H1 (cell line): ENCODE results near the gene KANSL1. TPM values are rescaled to one million over a fixed set of nuclear protein-coding genes. Genes with fewer than 3 reads are reported as not detected.

Experiments used
- CTCF ChIA-PET: fragments of 300-600 bp; sonication (Branson Sonifier 250); formaldehyde crosslinking; loops from one replicate; lab custom pipeline; 2021; ENCODE audit not compliant: partially characterized antibody; lab: Charles Lee
- POLR2A ChIA-PET: fragments of 300-600 bp; sonication (Branson Sonifier 250); formaldehyde crosslinking; loops from one replicate; lab custom pipeline; 2021; ENCODE audit warnings: inconsistent platforms; ENCODE audit not compliant: partially characterized antibody; lab: Charles Lee
- DNase-seq, 2 experiments: peaks; one replicate each; pipeline versions ENCODE4 v3.0.0 to v3.0.0-alpha.2; 2010 to 2022; ENCODE audit warnings: low spot score in 2 of 2, low read depth in 1 of 2, mixed read lengths in 1 of 2
- FAIRE-seq: peaks from 2 replicates; lab custom pipeline; 2011; peaks lifted over from hg19 to GRCh38; lab: Jason Lieb, UNC
- H2AFZ ChIP-seq: 2 replicates; pipeline ENCODE4 v1.8.1; 2012; ENCODE audit warnings: low read length, inconsistent platforms
- H2AK5ac ChIP-seq: 2 replicates; pipeline ENCODE4 v1.6.1; 2013; ENCODE audit warnings: low read depth, low read length
- H2BK120ac ChIP-seq: replicated peaks from 2 replicates; pipeline ENCODE3; 2013; ENCODE audit warnings: low read depth, low read length, inconsistent platforms
- H2BK12ac ChIP-seq: 2 replicates; pipeline ENCODE4 v1.6.1; 2013; ENCODE audit warnings: low read depth, low read length
- H2BK15ac ChIP-seq: 2 replicates; pipeline ENCODE4 v1.6.1; 2013; ENCODE audit warnings: low read length
- H2BK20ac ChIP-seq: 2 replicates; pipeline ENCODE4 v1.6.1; 2013; ENCODE audit warnings: low read length
- H2BK5ac ChIP-seq: 2 replicates; pipeline ENCODE4 v1.6.1; 2013; ENCODE audit warnings: low read depth, low read length
- H3K14ac ChIP-seq: 2 replicates; pipeline ENCODE4 v1.6.1; 2013; ENCODE audit warnings: inconsistent platforms; ENCODE audit not compliant: insufficient read length
- H3K18ac ChIP-seq: 2 replicates; pipeline ENCODE4 v1.6.1; 2013; ENCODE audit warnings: low read length; ENCODE audit errors: extremely low read depth
- H3K23ac ChIP-seq: 2 replicates; pipeline ENCODE4 v1.6.1; 2013; ENCODE audit warnings: inconsistent platforms; ENCODE audit not compliant: insufficient read length
- H3K23me2 ChIP-seq: 2 replicates; pipeline ENCODE4 v1.6.1; 2013; ENCODE audit warnings: low read depth, low read length
- H3K27ac ChIP-seq: 2 replicates; pipeline ENCODE4 v1.6.1; 2011; ENCODE audit warnings: low read depth, low read length, inconsistent platforms
- H3K27me3 ChIP-seq, 4 experiments: replicated peaks in 1 of 4; 1 replicate in 1 of 4; 2 replicates in 3 of 4; pipeline versions ENCODE4 v1.6.1 to v1.8.1; 2011 to 2013; ENCODE audit warnings: low read length in 3 of 4, mild to moderate bottlenecking in 3 of 4, inconsistent platforms in 2 of 4, mixed read lengths in 2 of 4, moderate library complexity in 1 of 4; ENCODE audit not compliant: control insufficient read depth in 3 of 4, insufficient read depth in 3 of 4; ENCODE audit errors: extremely low read depth in 1 of 4
- H3K36me3 ChIP-seq, 4 experiments: 2 replicates each; pipeline versions ENCODE4 v1.6.1 to v1.8.1; 2011 to 2013; ENCODE audit warnings: mild to moderate bottlenecking in 4 of 4, low read length in 3 of 4, moderate library complexity in 2 of 4, control low read depth in 1 of 4, inconsistent platforms in 1 of 4; ENCODE audit not compliant: insufficient read depth in 4 of 4, control insufficient read depth in 2 of 4
- H3K4ac ChIP-seq: replicated peaks from 2 replicates; pipeline ENCODE3; 2013; ENCODE audit warnings: low read length, low read depth, mixed read lengths, inconsistent platforms; ENCODE audit not compliant: insufficient read length
- H3K4me1 ChIP-seq, 4 experiments: replicated peaks in 1 of 4; 1 replicate in 1 of 4; 2 replicates in 3 of 4; pipeline versions ENCODE4 v1.6.1 to v1.8.1; 2011 to 2013; ENCODE audit warnings: low read length in 3 of 4, inconsistent platforms in 2 of 4, mixed read lengths in 1 of 4; ENCODE audit not compliant: insufficient read depth in 4 of 4, control insufficient read depth in 3 of 4
- H3K4me2 ChIP-seq, 2 experiments: 2 replicates each; pipeline versions ENCODE4 v1.6.1 to v1.8.1; 2011 to 2013; ENCODE audit warnings: low read depth in 2 of 2, low read length in 2 of 2, control low read depth in 1 of 2, inconsistent platforms in 1 of 2, mild to moderate bottlenecking in 1 of 2; ENCODE audit not compliant: insufficient read depth in 1 of 2
- H3K4me3 ChIP-seq, 4 experiments: fragments of 200-600, 300-600 bp in 1 of 4; sonication (generic), shearing (Covaris generic), sonication (Bioruptor Twin) in 1 of 4; 2 replicates each; pipeline versions ENCODE4 v1.5.1 to v1.8.1; 2011 to 2016; ENCODE audit warnings: low read length in 4 of 4, low read depth in 3 of 4, control low read depth in 2 of 4, inconsistent platforms in 2 of 4, mild to moderate bottlenecking in 2 of 4, mixed read lengths in 1 of 4, moderate library complexity in 1 of 4; ENCODE audit not compliant: insufficient read depth in 2 of 4; ENCODE audit errors: extremely low read depth in 1 of 4
- H3K56ac ChIP-seq: replicated peaks from 2 replicates; pipeline ENCODE3; 2013; ENCODE audit warnings: low read depth, mild to moderate bottlenecking, mixed read lengths, low read length, inconsistent platforms; ENCODE audit not compliant: insufficient read length
- H3K79me1 ChIP-seq: 2 replicates; pipeline ENCODE4 v1.6.1; 2013; ENCODE audit warnings: low read depth, low read length, control low read depth
- H3K79me2 ChIP-seq, 2 experiments: 2 replicates each; pipeline versions ENCODE4 v1.6.1 to v1.8.1; 2012 to 2013; ENCODE audit warnings: low read length in 2 of 2, mild to moderate bottlenecking in 2 of 2, inconsistent platforms in 1 of 2; ENCODE audit not compliant: insufficient read depth in 2 of 2, control insufficient read depth in 1 of 2
- H3K9ac ChIP-seq, 4 experiments: replicated peaks in 1 of 4; 1 replicate in 1 of 4; 2 replicates in 3 of 4; pipeline versions ENCODE4 v1.6.1 to v1.8.1; 2011 to 2013; ENCODE audit warnings: low read depth in 3 of 4, low read length in 3 of 4, control low read depth in 2 of 4, mild to moderate bottlenecking in 2 of 4, moderate library complexity in 2 of 4, inconsistent platforms in 1 of 4; ENCODE audit errors: extremely low read depth in 1 of 4
- H3K9me3 ChIP-seq, 2 experiments: 2 replicates each; pipeline versions ENCODE4 v1.6.1 to v1.8.1; 2012 to 2013; ENCODE audit warnings: mild to moderate bottlenecking in 2 of 2, moderate library complexity in 2 of 2, control low read depth in 1 of 2, inconsistent platforms in 1 of 2, low read depth in 1 of 2, low read length in 1 of 2, mixed read lengths in 1 of 2; ENCODE audit not compliant: insufficient read depth in 2 of 2
- H4K20me1 ChIP-seq, 2 experiments: replicated peaks in 1 of 2; 2 replicates each; pipeline versions ENCODE3 to v1.8.1; 2011 to 2013; ENCODE audit warnings: inconsistent platforms in 2 of 2, low read length in 2 of 2, mild to moderate bottlenecking in 1 of 2; ENCODE audit not compliant: insufficient read depth in 2 of 2, control insufficient read depth in 1 of 2
- H4K5ac ChIP-seq: 2 replicates; pipeline ENCODE4 v1.6.1; 2013; ENCODE audit warnings: low read length, low read depth, mixed read lengths, inconsistent platforms; ENCODE audit not compliant: insufficient read length
- H4K8ac ChIP-seq: 2 replicates; pipeline ENCODE4 v1.8.0; 2013; ENCODE audit warnings: mild to moderate bottlenecking, moderate library complexity, low read length, inconsistent platforms; ENCODE audit not compliant: insufficient read depth; ENCODE audit errors: extremely low read depth
- H4K91ac ChIP-seq: replicated peaks from 2 replicates; pipeline ENCODE3; 2013; ENCODE audit warnings: low read length, mixed read lengths, inconsistent platforms; ENCODE audit not compliant: insufficient read length
- ASH2L ChIP-seq: fragments of 200-600, 300-600 bp; sonication (generic); IDR thresholded peaks from one replicate; pipeline ENCODE4 v1.7.1; 2017; ENCODE audit warnings: low read length
- BCL11A ChIP-seq, 2 experiments: IDR thresholded peaks; one replicate each; pipeline ENCODE4 v1.6.1; 2011; ENCODE audit warnings: low read depth in 2 of 2, low read length in 2 of 2, mild to moderate bottlenecking in 2 of 2
- CBX8 ChIP-seq: fragments of 300-800, 300-1000 bp; sonication (generic); IDR thresholded peaks from 2 replicates; pipeline ENCODE4 v1.7.1; 2016; ENCODE audit warnings: low read depth, low read length, borderline replicate concordance
- CEBPB ChIP-seq: IDR thresholded peaks from 2 replicates; pipeline ENCODE4 v1.6.1; 2012; ENCODE audit warnings: low read depth, low read length
- CHD1 ChIP-seq: IDR thresholded peaks from 2 replicates; pipeline ENCODE4 v1.6.1; 2012; ENCODE audit warnings: low read depth, low read length, improper control_type of control experiment
- CHD2 ChIP-seq: IDR thresholded peaks from 2 replicates; pipeline ENCODE4 v1.6.1; 2012; ENCODE audit warnings: low read length, improper control_type of control experiment
- E2F6 ChIP-seq: IDR thresholded peaks from 2 replicates; pipeline ENCODE4 v1.6.1; 2012; ENCODE audit warnings: inconsistent platforms
- GABPA ChIP-seq: IDR thresholded peaks from 2 replicates; pipeline ENCODE4 v1.6.1; 2011; ENCODE audit warnings: mild to moderate bottlenecking, low read length, moderate library complexity, borderline replicate concordance; ENCODE audit not compliant: insufficient read depth
- JUND ChIP-seq: IDR thresholded peaks from 2 replicates; pipeline ENCODE4 v1.6.1; 2011; ENCODE audit warnings: mild to moderate bottlenecking, improper control_type of control experiment, low read length
- KDM5A ChIP-seq: fragments of 200-600 bp; IDR thresholded peaks from 2 replicates; pipeline ENCODE4 v1.7.1; 2012; ENCODE audit warnings: mild to moderate bottlenecking, low read length, inconsistent platforms, mixed read lengths
- POLR2A ChIP-seq, 2 experiments: IDR thresholded peaks; 1 replicate in 1 of 2; 2 replicates in 1 of 2; pipeline ENCODE4 v1.6.1; 2011; ENCODE audit warnings: low read depth in 2 of 2, low read length in 2 of 2, mild to moderate bottlenecking in 2 of 2; ENCODE audit errors: control extremely low read depth in 1 of 2
- POLR2AphosphoS5 ChIP-seq: IDR thresholded peaks from 2 replicates; pipeline ENCODE4 v1.6.1; 2011; ENCODE audit warnings: low read depth, low read length
- RXRA ChIP-seq: IDR thresholded peaks from 2 replicates; pipeline ENCODE4 v1.6.1; 2011; ENCODE audit warnings: low read depth, mild to moderate bottlenecking, low read length, moderate library complexity; ENCODE audit not compliant: insufficient read depth
- SIN3A ChIP-seq, 2 experiments: IDR thresholded peaks in 1 of 2; conservative IDR thresholded peaks in 1 of 2; 2 replicates each; pipeline ENCODE4 v1.6.1; 2011 to 2012; ENCODE audit warnings: low read length in 2 of 2, improper control_type of control experiment in 1 of 2, low read depth in 1 of 2, mild to moderate bottlenecking in 1 of 2
- SP2 ChIP-seq: IDR thresholded peaks from 2 replicates; pipeline ENCODE4 v1.6.1; 2012; ENCODE audit warnings: mild to moderate bottlenecking, low read length, inconsistent platforms
- WGBS, 2 experiments: shearing (Covaris generic) in 1 of 2; methylation state at CpG; one replicate each; pipeline versions ENCODE4 v1.1.6 to v1.1.7; 2013 to 2015; ENCODE audit warnings: low lambda C conversion rate in 2 of 2, mixed read lengths in 2 of 2, inconsistent platforms in 1 of 2, low coverage in 1 of 2, missing lambda C conversion rate in 1 of 2; ENCODE audit not compliant: insufficient replicate concordance in 2 of 2, insufficient coverage in 1 of 2, insufficient read length in 1 of 2; ENCODE audit errors: extremely low coverage in 1 of 2, missing lambda C conversion rate in 1 of 2; 5-methylcytosine and 5-hydroxymethylcytosine counted together
- polyA plus RNA-seq, 7 experiments: library from polyadenylated mRNA; depleted of rRNA in 3 of 7; stranded (reverse) in 5 of 7; unstranded in 2 of 7; fragments of >200 nt in 5 of 7; fragments of 200-250 nt in 2 of 7; gene quantifications; 1 replicate in 5 of 7; 2 replicates in 1 of 7; 4 replicates in 1 of 7; pipeline versions ENCODE4 v1.2.1 to v1.2.3, GENCODE V29; 2011 to 2013; ENCODE audit warnings: missing spikeins in 2 of 7, mixed read lengths in 2 of 7
- total RNA-seq: library from RNA; stranded (reverse); fragmentation: NEBNext Ultra II Directional; extraction: Animal tissue kit (Norgen Biotek cat#: 25700); gene quantifications from 2 replicates; pipeline ENCODE4 v1.2.1, GENCODE V29; 2021

Gene KANSL1
- total and polyA plus RNA-seq, 2 of the 8 experiments (the other 6 are each of a cell fraction or from before 2014, with no cell fraction given) = 34.0 to 128 TPM

DNA sequence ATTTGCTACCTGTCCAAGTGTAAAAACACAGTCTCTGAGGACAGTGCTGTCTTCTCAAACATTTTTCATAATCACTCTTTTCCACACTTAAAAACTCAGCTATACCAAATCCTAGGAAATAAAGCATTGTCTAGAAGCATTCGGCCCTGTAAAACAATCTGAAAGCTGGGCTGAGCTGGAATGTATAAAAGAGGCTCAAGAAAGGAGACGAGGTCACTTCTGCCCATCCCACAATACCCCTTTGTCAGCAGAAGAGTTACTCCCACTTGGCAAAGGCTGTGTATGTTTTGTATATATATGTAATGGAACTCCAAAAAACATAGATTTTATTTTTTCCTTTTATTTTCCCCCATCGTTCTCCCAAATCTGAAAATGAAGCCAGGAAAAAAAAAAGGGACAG is 150.3 kb downstream of the KANSL1 start:
- CTCF ChIA-PET = interaction anchor here (0.6 to 6.2 kb wide), 11 partner anchors 9 to 235 kb away, joined by 3 to 56 read pairs (median 3); partner anchors contain the start of gene KANSL1
- no peak for TF ChIP-seq CEBPB
- no peak for TF ChIP-seq KDM5A
- TF ChIP-seq RXRA = no peak
- no peak for TF ChIP-seq ASH2L
- no peak for TF ChIP-seq E2F6
- TF ChIP-seq BCL11A (IDR thresholded peaks at IDR 0.05; ENCODE audit: low read depth in 2 of 2, low read length in 2 of 2) = no peak
- TF ChIP-seq CHD1 = no peak
- TF ChIP-seq SIN3A (conservative IDR thresholded peaks at IDR 0.05 in 1 of 2, IDR thresholded peaks at IDR 0.05 in 1 of 2; ENCODE audit: low read depth in 1 of 2, low read length in 2 of 2) = no peak
- no peak for TF ChIP-seq CBX8
- TF ChIP-seq SP2 = no peak
- no peak for TF ChIP-seq POLR2A (IDR thresholded peaks at IDR 0.05; ENCODE audit: control extremely low read depth in 1 of 2, low read depth in 2 of 2, low read length in 2 of 2)
- TF ChIP-seq GABPA = no peak
- TF ChIP-seq POLR2AphosphoS5 = no peak
- TF ChIP-seq CHD2 = no peak
- no peak for TF ChIP-seq JUND

More for the DNA sequence above, 150.3 kb downstream of the KANSL1 start:
- H2AK5ac ChIP-seq = no peak overlapping the region
- no peaks in the 10 kb centered on the region for H3K4me1 ChIP-seq
- POLR2A ChIA-PET = interaction anchor here (0.7 to 0.8 kb wide), 2 partner anchors 15 to 460 kb away, joined by 3 read pairs; no protein-coding TSS in a partner anchor
- H3K79me1 ChIP-seq = no peaks in the 10 kb centered on the region; the same call in 1 of the 2 replicates
- H4K91ac ChIP-seq = no peak overlapping the region
- H3K56ac ChIP-seq = no peak overlapping the region
- H3K9ac ChIP-seq = no peak overlapping the region
- no peak overlapping the region for H3K4me2 ChIP-seq
- peaks cover 0 to 10% of the 10 kb centered on the region in 2 experiments for H4K20me1 ChIP-seq
- no peak overlapping the region for H3K14ac ChIP-seq
- H3K18ac ChIP-seq = no peak overlapping the region
- no peak overlapping the region for H3K4ac ChIP-seq
- H2BK5ac ChIP-seq = no peak overlapping the region
- no peak overlapping the region for H4K5ac ChIP-seq
- no peak overlapping the region for H3K23ac ChIP-seq
- H3K23me2 ChIP-seq = no peaks in the 10 kb centered on the region
- H3K27me3 ChIP-seq = no peaks in the 10 kb centered on the region
- no peak overlapping the region for H4K8ac ChIP-seq
- no peak for DNase-seq
- no peak overlapping the region for H2BK12ac ChIP-seq
- FAIRE-seq = no peak
- H3K36me3 ChIP-seq = peaks cover 32 to 69% (median 48%) of the 10 kb centered on the region in 4 experiments
- H2BK20ac ChIP-seq = no peak overlapping the region
- no peak overlapping the region for H2BK120ac ChIP-seq
- 85% methylated on average over 3 of the region's 3 CpGs; no CpG with 5 or more reads in 1 of the 2 experiments for WGBS, 2 experiments
- no peak overlapping the region for H3K4me3 ChIP-seq
- peaks cover 0 to 12% of the 10 kb centered on the region in 2 experiments; a peak in 1 of 4 replicates for H3K79me2 ChIP-seq
- H3K27ac ChIP-seq = no peak overlapping the region
- H2AFZ ChIP-seq = no peak overlapping the region
- H2BK15ac ChIP-seq = no peak overlapping the region
- H3K9me3 ChIP-seq = no peaks in the 10 kb centered on the region
